Transverse colon (tissue), 4 donors: ENCODE results near the gene CENPB. TPM values are rescaled to one million over a fixed set of nuclear protein-coding genes. Genes with fewer than 3 reads are reported as not detected.

Source experiments
- DNase-seq: peaks from one replicate; pipeline ENCODE4 v3.0.0-alpha.2; 2019
- H3K27ac ChIP-seq, 4 donors: fragments of 200-600 bp; sonication (generic); 2 replicates each; pipeline ENCODE4 v1.5.1; 2016 to 2018; ENCODE audit warnings: inconsistent platforms in 4 of 4
- H3K27me3 ChIP-seq: fragments of 200-600 bp; sonication (generic); 2 replicates; pipeline ENCODE4 v1.5.1; 2017; ENCODE audit warnings: inconsistent platforms
- H3K36me3 ChIP-seq, 4 donors: fragments of 200-600 bp; sonication (generic); 2 replicates each; pipeline ENCODE4 v1.5.1; 2017 to 2019; ENCODE audit warnings: inconsistent platforms in 4 of 4
- H3K4me1 ChIP-seq, 4 donors: fragments of 200-600 bp; sonication (generic); 2 replicates each; pipeline ENCODE4 v1.5.1; 2017 to 2020; ENCODE audit warnings: inconsistent platforms in 4 of 4
- H3K4me3 ChIP-seq, 4 donors: fragments of 200-600 bp; sonication (generic); 1 replicate in 1 of 4; 2 replicates in 3 of 4; pipeline versions ENCODE4 v1.5.1 to v1.6.1; 2017 to 2019; ENCODE audit warnings: inconsistent platforms in 4 of 4
- H3K9me3 ChIP-seq, 2 donors: fragments of 200-600 bp; sonication (generic); 2 replicates each; pipeline ENCODE4 v1.5.1; 2017 to 2019; ENCODE audit warnings: inconsistent platforms in 2 of 2
- CTCF ChIP-seq, 5 experiments: fragments of 200-600 bp in 3 of 5; fragments of 450-650 bp in 2 of 5; sonication (generic) in 3 of 5; IDR thresholded peaks; 1 replicate in 2 of 5; 2 replicates in 3 of 5; pipeline ENCODE4 v1.5.1; 2016 to 2017; ENCODE audit warnings: antibody characterized with exemption in 5 of 5, inconsistent platforms in 3 of 5, mild to moderate bottlenecking in 2 of 5, moderate library complexity in 1 of 5
- EP300 ChIP-seq: sonication (generic); formaldehyde crosslinking; IDR thresholded peaks from one replicate; pipeline ENCODE4 v1.6.1; 2017; ENCODE audit warnings: antibody characterized with exemption, low read depth
- POLR2A ChIP-seq: fragments of 450-650 bp; IDR thresholded peaks from one replicate; pipeline ENCODE4 v1.6.1; 2016; ENCODE audit warnings: antibody characterized with exemption, mild to moderate bottlenecking, moderate library complexity
- POLR2AphosphoS5 ChIP-seq, 3 donors: sonication (generic); formaldehyde crosslinking; IDR thresholded peaks; one replicate each; pipeline ENCODE4 v1.6.1; 2016; ENCODE audit warnings: antibody characterized with exemption in 3 of 3
- WGBS, 2 donors: methylation state at CpG; one replicate each; pipeline ENCODE4 v1.1.5; 2018; ENCODE audit warnings: low coverage in 1 of 2; 5-methylcytosine and 5-hydroxymethylcytosine counted together
- in situ Hi-C, 4 donors: fragments of 200-750 bp; cut with MboI; loops; one replicate each; pipeline versions ENCODE4 v1.15.0 to v1.15.1; 2017; ENCODE audit warnings: low sequenced_read_pairs in 3 of 4, low pct_ligation_motif_present in 1 of 4, low pct_unique_long_range_greater_than_20kb in 1 of 4
- intact Hi-C: fragments of 100-400 bp; cut with DNase I; formaldehyde crosslinking; loops from one replicate; pipeline ENCODE4 v1.15.1; 2023; ENCODE audit warnings: low total_unique reads
- total RNA-seq, 4 donors: library from RNA; depleted of rRNA; stranded (reverse); fragments of >200 nt; gene quantifications; one replicate each; pipeline ENCODE4 v1.1.0, GENCODE V29; 2016

Gene CENPB
- total RNA-seq, 4 donors from 2014 or later = 66.6 to 83.1 (median 72.8) TPM

GRCh38 chr20:3812975-3813847, 26.7 kb upstream of the CENPB start:
- Histone ChIP-seq H3K9me3 (no peaks in the 10 kb centered on the region), H3K4me3 (no peak overlapping the region), H3K27me3 (no peaks in the 10 kb centered on the region), H3K36me3 (no peaks in the 10 kb centered on the region), H3K4me1 (peaks cover 15 to 54% (median 47%) of the 10 kb centered on the region in 4 donors), H3K27ac (peak overlapping the region; percentile 86 to 97 (median 92))
- TF ChIP-seq EP300 = no peak
- no peak for TF ChIP-seq POLR2AphosphoS5 (IDR thresholded peaks at IDR 0.05)
- no peak for TF ChIP-seq CTCF (IDR thresholded peaks at IDR 0.05)
- TF ChIP-seq POLR2A = no peak
- 49 to 56% methylated on average over 5 to 8 of the region's 8 CpGs for WGBS, 2 donors
- intact Hi-C loops (no loop called here), in situ Hi-C loops (no loop called here)
- no peak for DNase-seq

GRCh38 chr20:3812259-3812681, 25.7 kb upstream of the CENPB start:
- no peak for DNase-seq
- peak overlapping the region; percentile 86 to 97 (median 92) for H3K27ac ChIP-seq
- in situ Hi-C loops = no loop called here
- H3K36me3 ChIP-seq = no peaks in the 10 kb centered on the region
- no peaks in the 10 kb centered on the region for H3K9me3 ChIP-seq
- H3K27me3 ChIP-seq = no peaks in the 10 kb centered on the region
- intact Hi-C loops = no loop called here
- WGBS, 2 donors = 93% methylated on average over 9 of the region's 9 CpGs; no CpG with 5 or more reads in 1 of the 2 donors
- TF ChIP-seq POLR2A (no peak), EP300 (no peak), POLR2AphosphoS5 (IDR thresholded peaks at IDR 0.05) (no peak), CTCF (IDR thresholded peaks at IDR 0.05) (no peak)
- H3K4me3 ChIP-seq = no peak overlapping the region
- H3K4me1 ChIP-seq = peaks cover 22 to 61% (median 54%) of the 10 kb centered on the region in 4 donors

- H3K27ac ChIP-seq = peak overlapping the region; percentile 86 to 97 (median 92)
These were observed 25.1 kb upstream of the CENPB start for GRCh38 chr20:3811467-3812258.

More at GRCh38 chr20:3811467-3812258, 25.1 kb upstream of the CENPB start:
- DNase-seq = peak; percentile 98
- intact Hi-C loops = no loop called here
- in situ Hi-C loops = no loop called here
- Histone ChIP-seq H3K36me3 (no peaks in the 10 kb centered on the region), H3K4me3 (peak overlapping the region in 3 of 4 donors; percentile 21 to 35 (median 22)), H3K27me3 (no peaks in the 10 kb centered on the region), H3K9me3 (no peaks in the 10 kb centered on the region), H3K4me1 (peaks cover 28 to 67% (median 61%) of the 10 kb centered on the region in 4 donors)
- TF ChIP-seq POLR2AphosphoS5 (IDR thresholded peaks at IDR 0.05) (peak; percentile 95 to 98 (median 98)), POLR2A (peak; percentile 78), CTCF (IDR thresholded peaks at IDR 0.05) (no peak), EP300 (peak; percentile 97)
- WGBS, 2 donors = 8 to 16% methylated on average over 8 to 19 of the region's 20 CpGs
